ENCODE data around the gene LONP2.

LONP2 gene, protein sequence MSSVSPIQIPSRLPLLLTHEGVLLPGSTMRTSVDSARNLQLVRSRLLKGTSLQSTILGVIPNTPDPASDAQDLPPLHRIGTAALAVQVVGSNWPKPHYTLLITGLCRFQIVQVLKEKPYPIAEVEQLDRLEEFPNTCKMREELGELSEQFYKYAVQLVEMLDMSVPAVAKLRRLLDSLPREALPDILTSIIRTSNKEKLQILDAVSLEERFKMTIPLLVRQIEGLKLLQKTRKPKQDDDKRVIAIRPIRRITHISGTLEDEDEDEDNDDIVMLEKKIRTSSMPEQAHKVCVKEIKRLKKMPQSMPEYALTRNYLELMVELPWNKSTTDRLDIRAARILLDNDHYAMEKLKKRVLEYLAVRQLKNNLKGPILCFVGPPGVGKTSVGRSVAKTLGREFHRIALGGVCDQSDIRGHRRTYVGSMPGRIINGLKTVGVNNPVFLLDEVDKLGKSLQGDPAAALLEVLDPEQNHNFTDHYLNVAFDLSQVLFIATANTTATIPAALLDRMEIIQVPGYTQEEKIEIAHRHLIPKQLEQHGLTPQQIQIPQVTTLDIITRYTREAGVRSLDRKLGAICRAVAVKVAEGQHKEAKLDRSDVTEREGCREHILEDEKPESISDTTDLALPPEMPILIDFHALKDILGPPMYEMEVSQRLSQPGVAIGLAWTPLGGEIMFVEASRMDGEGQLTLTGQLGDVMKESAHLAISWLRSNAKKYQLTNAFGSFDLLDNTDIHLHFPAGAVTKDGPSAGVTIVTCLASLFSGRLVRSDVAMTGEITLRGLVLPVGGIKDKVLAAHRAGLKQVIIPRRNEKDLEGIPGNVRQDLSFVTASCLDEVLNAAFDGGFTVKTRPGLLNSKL

GRCh38 chr16:48244080-48244862 is at the start of gene LONP2:
LONP2 (plus strand) TSS chr16:48244300; CDS start chr16:48244389, 89 bp downstream.
- peak; percentile 90 for DNase-seq (ENCODE audit: low read depth)
- TF ChIP-seq, protein P1, sequence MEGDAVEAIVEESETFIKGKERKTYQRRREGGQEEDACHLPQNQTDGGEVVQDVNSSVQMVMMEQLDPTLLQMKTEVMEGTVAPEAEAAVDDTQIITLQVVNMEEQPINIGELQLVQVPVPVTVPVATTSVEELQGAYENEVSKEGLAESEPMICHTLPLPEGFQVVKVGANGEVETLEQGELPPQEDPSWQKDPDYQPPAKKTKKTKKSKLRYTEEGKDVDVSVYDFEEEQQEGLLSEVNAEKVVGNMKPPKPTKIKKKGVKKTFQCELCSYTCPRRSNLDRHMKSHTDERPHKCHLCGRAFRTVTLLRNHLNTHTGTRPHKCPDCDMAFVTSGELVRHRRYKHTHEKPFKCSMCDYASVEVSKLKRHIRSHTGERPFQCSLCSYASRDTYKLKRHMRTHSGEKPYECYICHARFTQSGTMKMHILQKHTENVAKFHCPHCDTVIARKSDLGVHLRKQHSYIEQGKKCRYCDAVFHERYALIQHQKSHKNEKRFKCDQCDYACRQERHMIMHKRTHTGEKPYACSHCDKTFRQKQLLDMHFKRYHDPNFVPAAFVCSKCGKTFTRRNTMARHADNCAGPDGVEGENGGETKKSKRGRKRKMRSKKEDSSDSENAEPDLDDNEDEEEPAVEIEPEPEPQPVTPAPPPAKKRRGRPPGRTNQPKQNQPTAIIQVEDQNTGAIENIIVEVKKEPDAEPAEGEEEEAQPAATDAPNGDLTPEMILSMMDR (IDR thresholded peaks at IDR 0.05; ENCODE audit: low read length, missing control alignments): no peak
- peak within 1 kb of the TSS; percentile 85 for H3K4me3 ChIP-seq (replicated peaks; ENCODE audit: low read depth, low read length)

- no peak overlapping the region for H3K4me3 ChIP-seq (replicated peaks; ENCODE audit: low read depth, low read length)
Measured at GRCh38 chr16:48194828-48195556, 49.1 kb upstream of the LONP2 start.

DNA sequence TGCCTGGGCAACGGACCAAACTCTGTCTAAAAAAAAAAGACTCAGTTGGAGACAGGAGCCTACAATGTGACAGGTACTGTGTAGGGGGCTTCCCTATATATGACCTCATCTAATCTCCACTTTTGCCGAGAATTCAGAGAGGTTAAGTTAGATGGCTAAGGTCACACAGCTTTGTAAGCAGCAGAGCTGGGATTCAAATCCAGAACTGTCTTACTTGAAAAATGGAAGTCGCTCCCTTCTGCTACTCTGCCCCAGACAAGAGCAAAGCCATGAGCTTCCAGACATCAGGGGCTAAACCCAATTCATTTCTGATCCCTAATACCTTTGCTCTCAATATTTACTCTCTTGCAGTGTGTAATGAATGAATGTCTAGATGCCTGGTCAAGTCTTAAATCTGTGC is 46.8 kb upstream of the LONP2 start:
- no peak for DNase-seq (ENCODE audit: low read depth)
- no peak overlapping the region for H3K4me3 ChIP-seq (replicated peaks; ENCODE audit: low read depth, low read length)
- TF ChIP-seq, protein P1 (IDR thresholded peaks at IDR 0.05; ENCODE audit: low read length, missing control alignments): no peak

More at GRCh38 chr16:48194828-48195556, 49.1 kb upstream of the LONP2 start:
- peak; percentile 48 for DNase-seq (ENCODE audit: low read depth)
- TF ChIP-seq, protein P1 (IDR thresholded peaks at IDR 0.05; ENCODE audit: low read length, missing control alignments): no peak

GRCh38 chr16:48201515-48202201 is 42.4 kb upstream of the LONP2 start:
- TF ChIP-seq, protein P1 (IDR thresholded peaks at IDR 0.05; ENCODE audit: low read length, missing control alignments): no peak
- H3K4me3 ChIP-seq (replicated peaks; ENCODE audit: low read depth, low read length): no peak overlapping the region
- DNase-seq (ENCODE audit: low read depth): no peak

DNA sequence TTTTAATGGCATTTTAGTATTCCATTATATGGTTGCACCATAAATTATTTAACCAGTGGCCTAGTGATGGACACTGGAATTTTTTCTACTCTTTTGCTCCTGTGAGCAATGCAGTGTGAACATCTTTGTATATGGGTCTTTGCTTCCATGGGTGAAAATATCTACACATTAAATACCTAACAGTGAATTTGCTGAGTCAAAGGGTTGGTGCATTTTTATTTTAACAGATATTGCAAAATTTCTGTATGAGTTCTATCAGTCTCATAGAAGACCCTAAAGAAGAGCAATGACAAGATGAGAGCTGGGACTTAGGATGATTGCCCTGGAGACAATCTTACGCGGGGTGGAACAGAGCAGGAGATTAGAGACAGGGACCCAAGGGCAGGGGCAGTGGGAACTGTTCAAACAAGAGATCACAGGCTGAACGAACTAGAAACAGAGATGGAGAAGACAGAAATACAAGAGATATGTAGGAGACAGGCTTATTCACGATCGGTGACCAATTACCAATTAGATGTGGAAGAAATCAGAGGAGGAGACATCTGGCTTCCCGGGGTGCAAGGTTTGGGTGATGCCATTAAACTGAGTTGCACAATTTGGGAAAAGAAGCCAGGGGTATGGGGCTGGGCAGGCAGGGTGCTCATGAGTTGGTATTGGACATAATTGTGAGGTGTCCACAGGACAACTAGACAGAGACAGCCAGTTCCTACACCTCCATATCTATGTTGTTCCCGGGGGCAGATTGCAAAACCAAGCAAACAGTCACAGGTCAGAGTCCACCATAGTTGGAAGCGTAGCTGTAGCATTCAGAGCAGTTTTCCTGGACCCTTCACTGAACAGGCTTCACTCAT is 39.9 kb upstream of the LONP2 start:
- no peak for DNase-seq (ENCODE audit: low read depth)
- TF ChIP-seq, protein P1 (IDR thresholded peaks at IDR 0.05; ENCODE audit: low read length, missing control alignments): no peak

More for the DNA sequence above, 39.9 kb upstream of the LONP2 start:
- H3K4me3 ChIP-seq (replicated peaks; ENCODE audit: low read depth, low read length): no peak overlapping the region
